GM04503 (cell line): ENCODE results near the gene CETN3.
"Not testable (repeated sequence)": the region's sequence is repeated elsewhere in the genome, so short reads cannot be mapped to it uniquely, and the experiment has no call there.

Source experiments
- DNase-seq: peaks from one replicate; pipeline ENCODE4 v3.0.0-alpha.2; 2012; ENCODE audit warnings: low read depth

Gene CETN3

DNA sequence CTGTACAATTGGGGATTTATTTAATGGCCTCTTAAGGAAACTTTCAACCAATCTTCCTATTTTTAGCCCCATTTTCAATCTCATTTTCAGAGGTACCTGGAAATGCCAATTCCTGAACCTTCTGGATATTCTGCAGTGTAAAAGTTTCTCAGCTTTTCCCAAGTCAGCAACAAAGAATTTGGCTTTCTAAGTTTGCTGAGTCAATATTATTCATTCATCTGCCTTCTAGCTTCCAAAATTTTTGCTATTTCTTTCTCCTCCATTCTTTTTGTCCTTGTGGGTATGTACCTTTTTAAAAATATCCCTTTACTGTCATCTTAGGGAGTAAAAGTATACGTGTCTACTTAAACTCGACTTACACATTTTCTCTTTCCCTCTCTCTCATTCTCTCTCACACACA lies 25.7 kb downstream of the CETN3 start:
- no peak for DNase-seq

GRCh38 chr5:90381213-90381929 lies 28.2 kb downstream of the CETN3 start:
- no peak for DNase-seq

DNA sequence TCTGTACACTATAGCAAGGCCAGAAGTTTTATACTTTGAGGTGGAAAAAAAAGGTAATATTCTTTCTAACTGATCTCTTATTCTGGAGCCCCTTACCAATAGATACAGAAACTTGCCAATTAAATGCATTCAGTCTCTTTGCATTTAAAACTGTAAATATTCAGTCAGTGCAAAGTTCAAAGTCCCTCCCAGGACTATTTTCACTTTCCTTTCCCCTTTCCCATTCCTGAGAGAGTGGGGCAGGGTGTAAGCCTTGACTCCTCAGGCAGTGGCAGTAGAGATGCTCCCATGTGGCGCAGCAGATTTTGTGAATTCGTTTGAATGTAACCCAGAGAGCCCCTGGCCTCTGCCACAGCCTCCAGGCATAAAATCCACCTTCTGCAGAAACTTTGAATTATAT lies 29.9 kb downstream of the CETN3 start:
- no peak for DNase-seq

DNA sequence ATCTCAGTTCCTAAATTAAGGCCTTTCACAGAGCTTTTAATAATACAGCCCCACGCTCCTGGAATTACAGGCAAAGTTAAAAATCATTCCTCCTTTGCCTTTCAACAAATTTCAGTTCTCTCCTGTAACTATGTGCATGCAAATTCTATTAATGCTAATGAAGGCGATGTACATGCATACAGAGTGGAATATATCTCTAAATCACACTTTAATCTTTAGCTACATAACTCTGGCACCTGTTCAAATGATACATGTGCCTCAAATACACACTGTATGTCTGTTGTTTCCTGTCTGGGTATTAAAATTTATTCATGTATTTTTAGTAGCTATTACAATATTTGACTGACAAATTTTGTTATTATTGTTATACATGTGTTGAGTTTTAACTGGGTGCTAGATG lies 30.8 kb downstream of the CETN3 start:
- no peak for DNase-seq

GRCh38 chr5:90371269-90371668 lies 38.3 kb downstream of the CETN3 start:
- not testable (repeated sequence) for DNase-seq

DNA sequence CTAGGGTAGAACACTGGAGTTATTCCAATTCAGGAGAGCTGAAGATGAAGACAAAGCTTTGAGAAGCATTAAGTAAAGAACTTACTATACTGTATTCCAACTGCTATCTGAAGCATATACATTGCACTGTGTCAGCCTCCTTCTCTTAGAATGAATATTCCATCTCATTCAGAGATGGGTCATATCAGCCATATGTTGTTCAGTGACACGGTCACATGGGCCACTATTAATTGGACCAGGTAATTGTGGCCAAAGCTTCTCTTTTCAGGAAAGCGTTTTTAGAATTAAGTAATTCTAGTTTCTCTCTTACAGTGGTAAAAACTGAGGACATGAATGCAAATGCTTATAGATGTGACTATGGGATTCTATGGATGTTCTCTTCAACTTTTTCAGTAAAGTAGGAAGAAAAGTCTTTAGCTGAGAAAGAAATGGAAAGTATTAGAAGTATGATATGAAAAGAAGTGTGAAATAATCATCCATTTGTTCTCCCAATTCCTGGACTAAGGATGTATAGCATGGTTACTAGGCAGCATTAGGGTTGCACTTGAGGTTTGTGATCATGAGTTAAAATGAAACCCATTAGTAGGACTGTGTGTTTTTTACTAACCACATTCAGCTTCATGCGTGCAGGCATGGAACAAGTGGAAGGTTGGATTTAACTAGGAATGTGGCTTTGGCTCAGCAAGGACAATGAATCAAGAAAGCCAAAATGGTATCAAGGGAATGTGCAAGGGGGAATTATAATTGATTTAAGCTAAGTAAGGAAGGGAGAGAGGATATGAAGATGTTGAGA lies 40.9 kb downstream of the CETN3 start:
- no peak for DNase-seq

DNA sequence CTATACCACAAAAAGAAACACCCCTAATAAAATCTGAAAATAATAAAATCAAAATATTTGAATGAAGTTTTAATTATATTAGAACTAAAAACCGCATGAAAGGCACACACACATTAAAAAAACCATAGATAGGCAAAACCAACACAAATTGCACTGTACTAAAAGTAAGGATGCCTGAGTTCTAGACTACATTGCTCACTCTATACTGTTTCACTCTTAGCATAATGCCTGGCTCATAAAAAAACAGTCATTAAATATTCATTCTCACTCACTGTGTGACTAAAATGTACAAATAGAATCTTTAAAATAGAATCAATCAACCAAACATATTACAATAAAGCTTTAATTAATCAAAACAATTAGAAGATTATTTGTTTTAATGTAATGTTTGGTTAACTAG lies 41.7 kb downstream of the CETN3 start:
- no peak for DNase-seq

DNA sequence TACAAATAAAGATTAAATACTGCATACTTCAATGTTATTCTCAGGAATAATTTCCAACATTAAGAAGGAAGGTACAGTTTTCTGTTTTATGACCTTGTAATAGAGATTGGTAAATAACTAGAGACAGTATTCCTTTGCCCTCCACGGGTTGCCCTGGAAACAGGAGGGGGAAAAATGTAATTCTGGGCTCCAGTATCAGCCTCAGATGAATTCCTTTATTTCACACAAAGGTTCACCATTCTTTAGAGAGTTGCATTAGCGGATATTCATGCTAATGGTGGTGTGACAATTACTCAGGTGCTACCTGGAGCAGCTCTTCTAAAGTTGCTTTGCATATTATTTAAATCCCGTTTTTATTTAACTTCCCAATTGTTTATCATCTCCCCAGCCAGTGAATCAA lies 42.6 kb downstream of the CETN3 start:
- DNase-seq = no peak

GRCh38 chr5:90365328-90365727 lies 44.2 kb downstream of the CETN3 start:
- no peak for DNase-seq

GRCh38 chr5:90359073-90359920 lies 50.3 kb downstream of the CETN3 start:
- no peak for DNase-seq

- no peak for DNase-seq
Observed at GRCh38 chr5:90356622-90357021, 52.9 kb downstream of the CETN3 start.

- no peak for DNase-seq
Observed at GRCh38 chr5:90356176-90356575, 53.4 kb downstream of the CETN3 start.

- DNase-seq = no peak
Observed at GRCh38 chr5:90355635-90356034, 53.9 kb downstream of the CETN3 start.

DNA sequence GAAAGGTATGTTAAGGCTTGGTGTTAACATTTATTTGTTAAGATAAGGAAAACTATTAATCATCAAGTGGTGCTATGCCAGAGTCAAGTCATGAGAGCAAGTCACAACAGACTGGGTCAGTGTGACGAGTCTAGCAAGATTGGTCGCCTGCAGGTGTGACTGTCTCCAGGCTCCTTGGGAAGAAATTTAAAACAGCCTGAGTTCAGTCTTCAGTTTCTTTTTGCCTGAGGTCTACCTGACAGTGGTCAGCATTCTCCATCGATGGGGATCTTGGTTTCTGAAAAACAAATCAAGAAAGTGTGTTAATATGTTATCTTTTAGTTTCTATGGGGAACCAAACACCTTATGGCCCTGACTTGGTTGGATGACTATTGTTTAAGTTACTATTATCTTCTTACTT lies 56.3 kb downstream of the CETN3 start:
- DNase-seq = no peak

DNA sequence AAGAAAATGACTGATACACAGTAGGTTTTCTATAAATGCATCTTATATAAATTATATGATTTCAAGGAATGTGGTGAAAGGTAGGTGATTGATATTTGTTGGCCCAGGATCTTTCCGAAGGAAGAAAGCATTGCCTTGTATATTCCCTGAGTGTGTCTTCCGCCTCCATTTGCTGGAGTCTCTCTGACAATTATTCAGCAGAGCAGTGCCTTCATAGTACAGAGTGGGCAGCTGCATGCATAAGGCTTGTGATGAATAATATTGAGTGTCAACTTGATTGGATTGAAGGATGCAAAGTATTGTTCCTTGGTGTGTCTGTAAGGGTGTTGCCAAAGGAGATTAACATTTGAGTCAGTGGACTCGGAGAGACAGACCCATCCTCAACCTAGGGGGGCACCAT lies 58.5 kb downstream of the CETN3 start:
- no peak for DNase-seq

DNA sequence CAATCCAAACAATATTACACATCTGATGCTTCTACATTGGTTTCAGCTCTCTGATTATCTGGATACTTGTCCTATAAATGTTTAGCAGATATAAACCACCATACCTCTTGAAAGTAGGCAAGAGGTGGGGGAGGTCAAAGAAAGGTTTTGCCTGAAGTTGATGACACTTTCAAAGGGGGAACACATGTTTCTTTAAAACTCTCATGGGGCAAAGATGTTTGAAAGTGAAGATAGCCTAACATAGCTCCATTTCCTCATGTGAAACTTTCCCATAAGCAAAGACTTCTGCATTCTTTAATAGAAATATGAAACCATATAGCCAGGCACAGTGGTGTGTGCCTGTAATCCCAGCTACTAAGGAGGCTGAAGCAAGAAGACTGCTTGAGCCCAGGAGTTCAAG lies 62.1 kb downstream of the CETN3 start:
- no peak for DNase-seq

- no peak for DNase-seq
Observed at GRCh38 chr5:90345684-90346083, 63.9 kb downstream of the CETN3 start.

DNA sequence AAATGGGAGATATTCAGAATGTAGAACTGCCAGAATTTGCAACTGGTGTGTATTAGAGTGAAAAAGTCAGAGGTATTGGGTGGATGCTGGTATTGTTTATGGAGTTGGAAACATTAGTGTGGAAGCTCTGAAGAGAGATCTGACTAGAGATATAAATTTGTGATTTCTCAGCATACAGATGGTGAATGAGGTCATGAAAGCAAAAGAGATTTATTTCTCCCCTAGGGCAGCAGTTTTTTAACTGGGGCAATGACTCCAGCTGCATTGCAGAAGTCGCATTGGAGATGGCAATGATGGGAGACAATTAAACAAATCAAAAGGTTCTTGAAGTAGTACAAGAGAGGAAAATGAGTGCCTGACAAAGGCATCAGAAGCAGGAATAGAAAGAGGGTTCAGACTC lies 64.9 kb downstream of the CETN3 start:
- no peak for DNase-seq

- DNase-seq = not testable (repeated sequence)
Observed at GRCh38 chr5:90343731-90344130, 65.8 kb downstream of the CETN3 start.

DNA sequence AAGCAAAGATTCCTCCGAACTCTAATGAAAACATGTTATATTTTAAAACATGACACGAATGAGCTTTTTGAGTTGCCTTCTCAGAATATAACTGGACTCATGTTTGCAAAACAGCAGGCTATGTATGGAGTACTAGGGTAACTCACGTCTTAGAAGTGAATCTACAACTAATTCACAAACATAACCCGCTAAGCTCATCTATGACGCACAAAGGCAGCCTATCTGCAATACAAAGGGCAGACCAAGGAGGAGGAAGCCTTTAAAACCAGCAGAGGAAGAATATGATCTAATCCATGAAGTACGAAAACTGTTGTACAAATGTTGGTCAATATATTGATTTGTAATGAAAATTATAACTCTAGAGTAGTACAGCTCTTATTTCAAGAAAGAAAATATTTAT lies 67.0 kb downstream of the CETN3 start:
- no peak for DNase-seq
